Astrocyte (in vitro differentiated cells and primary cell): Measurements from ENCODE around the gene DDIT4. TPM values are rescaled to one million over a fixed set of nuclear protein-coding genes. Genes with fewer than 3 reads are reported as not detected.
A peak's percentile ranks its signal among the peaks of the same experiment; 100 is the strongest.

Experiments used
- DNase-seq: peaks from one replicate; pipeline ENCODE4 v3.0.0-alpha.2; 2010; ENCODE audit warnings: low read depth
- FAIRE-seq: peaks from 2 replicates; lab custom pipeline; 2011; peaks lifted over from hg19 to GRCh38; lab: Jason Lieb, UNC
- H2AFZ ChIP-seq: 2 replicates; pipeline ENCODE4 v1.6.0; 2012; ENCODE audit warnings: low read depth, low read length, inconsistent platforms
- H3K27ac ChIP-seq: 2 replicates; pipeline ENCODE4 v1.5.1; 2011; ENCODE audit warnings: low read depth, low read length, inconsistent platforms
- H3K27me3 ChIP-seq: 2 replicates; pipeline ENCODE4 v1.6.0; 2011; ENCODE audit warnings: low read length, inconsistent platforms; ENCODE audit not compliant: insufficient read depth
- H3K36me3 ChIP-seq: 2 replicates; pipeline ENCODE4 v1.5.1; 2011; ENCODE audit warnings: low read length, inconsistent platforms; ENCODE audit not compliant: insufficient read depth
- H3K4me1 ChIP-seq: 2 replicates; pipeline ENCODE4 v1.5.1; 2011; ENCODE audit warnings: low read length, inconsistent platforms; ENCODE audit not compliant: insufficient read depth
- H3K4me2 ChIP-seq: 2 replicates; pipeline ENCODE4 v1.6.0; 2012; ENCODE audit warnings: low read length, inconsistent platforms
- H3K4me3 ChIP-seq: 2 replicates; pipeline ENCODE4 v1.5.1; 2011; ENCODE audit warnings: low read depth, mild to moderate bottlenecking, low read length, inconsistent platforms; ENCODE audit not compliant: insufficient read depth
- H3K79me2 ChIP-seq: 2 replicates; pipeline ENCODE4 v1.6.0; 2012; ENCODE audit warnings: mild to moderate bottlenecking, low read length, inconsistent platforms; ENCODE audit not compliant: insufficient read depth
- H3K9ac ChIP-seq: 2 replicates; pipeline ENCODE4 v1.6.0; 2012; ENCODE audit warnings: mild to moderate bottlenecking, low read length, inconsistent platforms
- H3K9me3 ChIP-seq: 2 replicates; pipeline ENCODE4 v1.5.1; 2012; ENCODE audit warnings: low read depth, mild to moderate bottlenecking, low read length, inconsistent platforms; ENCODE audit not compliant: insufficient read depth
- H4K20me1 ChIP-seq: 2 replicates; pipeline ENCODE4 v1.6.0; 2012; ENCODE audit warnings: low read length, inconsistent platforms; ENCODE audit not compliant: insufficient read depth
- H3K27ac Mint-ChIP-seq: one replicate; pipeline ENCODE4 v1.8.0; 2021; ENCODE audit warnings: mild to moderate bottlenecking, mixed read lengths; ENCODE audit not compliant: unreplicated experiment
- H3K27me3 Mint-ChIP-seq: one replicate; pipeline ENCODE4 v1.8.0; 2021; ENCODE audit warnings: low read depth, mixed read lengths; ENCODE audit not compliant: unreplicated experiment
- H3K36me3 Mint-ChIP-seq: one replicate; pipeline ENCODE4 v1.8.0; 2021; ENCODE audit warnings: low read depth, mixed read lengths; ENCODE audit not compliant: unreplicated experiment
- H3K4me1 Mint-ChIP-seq: one replicate; pipeline ENCODE4 v1.8.0; 2021; ENCODE audit warnings: low read depth, mixed read lengths; ENCODE audit not compliant: unreplicated experiment
- H3K4me3 Mint-ChIP-seq: one replicate; pipeline ENCODE4 v1.8.0; 2021; ENCODE audit warnings: mild to moderate bottlenecking, moderate library complexity, mixed read lengths; ENCODE audit not compliant: unreplicated experiment
- H3K9me3 Mint-ChIP-seq: one replicate; pipeline ENCODE4 v1.8.0; 2021; ENCODE audit warnings: mild to moderate bottlenecking, mixed read lengths; ENCODE audit not compliant: unreplicated experiment
- CTCF ChIP-seq: IDR thresholded peaks from 2 replicates; pipeline ENCODE4 v1.5.1; 2011; ENCODE audit warnings: low read depth, mild to moderate bottlenecking, inconsistent platforms, low read length, moderate library complexity; ENCODE audit not compliant: insufficient read depth
- EZH2 ChIP-seq: IDR thresholded peaks from 2 replicates; pipeline ENCODE4 v1.6.1; 2012; ENCODE audit warnings: mild to moderate bottlenecking, low read length, inconsistent platforms; ENCODE audit not compliant: insufficient read depth
- total RNA-seq: library from RNA; stranded (reverse); gene quantifications from 2 replicates; pipeline ENCODE4 v1.2.1, GENCODE V29; 2021

The DDIT4 gene
- total RNA-seq, 1 donor from 2014 or later, result 244 TPM

GRCh38 chr10:72265508-72265907 is 8.2 kb upstream of the DDIT4 start:
- Mint-ChIP-seq H3K27ac (no peak overlapping the region), H3K36me3 (no peaks in the 10 kb centered on the region), H3K27me3 (no peaks in the 10 kb centered on the region), H3K4me3 (no peak overlapping the region), H3K9me3 (no peaks in the 10 kb centered on the region), H3K4me1 (peaks cover 25% of the 10 kb centered on the region)
- Histone ChIP-seq H3K36me3 (no peaks in the 10 kb centered on the region), H3K9me3 (no peaks in the 10 kb centered on the region), H3K4me2 (no peak overlapping the region), H3K79me2 (no peaks in the 10 kb centered on the region), H3K27ac (no peak overlapping the region), H3K9ac (no peak overlapping the region), H3K4me3 (no peak overlapping the region), H4K20me1 (no peaks in the 10 kb centered on the region), H2AFZ (no peak overlapping the region), H3K4me1 (peaks cover 7% of the 10 kb centered on the region), H3K27me3 (peaks cover 4% of the 10 kb centered on the region)
- DNase-seq (no peak), FAIRE-seq (no peak)
- no peak for TF ChIP-seq CTCF
- TF ChIP-seq EZH2, result no peak

DNA sequence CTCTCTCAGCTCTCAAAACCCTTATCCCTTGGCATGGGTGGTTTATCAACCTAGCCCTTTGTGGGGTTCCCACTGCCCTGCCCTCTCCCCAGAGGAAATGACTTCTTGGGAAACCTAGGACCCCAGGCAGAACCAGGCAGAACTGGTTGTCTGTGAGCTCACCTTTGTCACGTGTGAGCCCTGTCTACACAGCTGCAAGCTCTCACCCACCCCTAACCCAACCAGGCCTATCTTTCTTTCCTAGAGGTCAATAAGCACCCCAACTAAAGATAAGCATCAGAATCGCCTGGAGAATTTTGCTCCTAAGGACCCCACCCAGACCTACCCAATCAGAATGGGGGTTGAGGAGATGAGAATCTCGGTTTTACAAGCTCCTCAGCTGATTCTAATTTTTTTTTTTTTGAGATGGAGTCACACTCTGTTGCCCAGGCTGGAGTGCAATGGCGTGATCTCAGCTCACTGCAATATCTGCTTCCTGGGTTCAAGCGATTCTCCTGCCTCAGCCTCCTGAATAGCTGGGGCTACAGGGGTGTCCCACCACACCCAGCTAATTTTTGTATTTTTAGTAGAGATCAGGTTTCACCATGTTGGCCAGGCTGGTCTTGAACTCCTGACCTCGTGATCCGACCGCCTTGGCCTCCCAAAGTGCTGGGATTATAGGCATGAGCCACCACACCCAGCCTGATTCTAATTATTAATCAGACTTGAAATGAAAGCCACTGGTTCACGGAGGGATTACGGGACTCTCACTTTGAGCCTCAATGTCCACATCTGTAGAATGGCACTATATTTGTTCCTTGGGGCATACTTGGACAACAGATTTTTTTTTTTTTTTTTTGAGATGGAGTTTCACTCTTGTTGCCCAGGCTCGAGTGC is 7.5 kb upstream of the DDIT4 start:
- no peak overlapping the region for H3K9ac ChIP-seq
- H3K27ac ChIP-seq, result no peak overlapping the region
- peaks cover 4% of the 10 kb centered on the region for H3K27me3 ChIP-seq
- no peak for DNase-seq
- H3K36me3 ChIP-seq, result no peaks in the 10 kb centered on the region
- Mint-ChIP-seq H3K9me3 (no peaks in the 10 kb centered on the region), H3K4me1 (peaks cover 24% of the 10 kb centered on the region), H3K4me3 (no peak overlapping the region), H3K27me3 (no peaks in the 10 kb centered on the region), H3K27ac (no peak overlapping the region), H3K36me3 (no peaks in the 10 kb centered on the region)
- no peak overlapping the region for H2AFZ ChIP-seq
- no peak for FAIRE-seq
- no peaks in the 10 kb centered on the region for H3K79me2 ChIP-seq
- H3K9me3 ChIP-seq, result no peaks in the 10 kb centered on the region
- no peak overlapping the region for H3K4me3 ChIP-seq
- H3K4me2 ChIP-seq, result no peak overlapping the region
- H3K4me1 ChIP-seq, result peaks cover 2% of the 10 kb centered on the region
- no peaks in the 10 kb centered on the region for H4K20me1 ChIP-seq
- no peak for TF ChIP-seq EZH2
- no peak for TF ChIP-seq CTCF

- Histone ChIP-seq H3K79me2 (no peaks in the 10 kb centered on the region), H4K20me1 (no peaks in the 10 kb centered on the region), H3K36me3 (no peaks in the 10 kb centered on the region), H3K4me1 (no peaks in the 10 kb centered on the region), H3K4me2 (no peak overlapping the region), H2AFZ (no peak overlapping the region), H3K9me3 (no peaks in the 10 kb centered on the region), H3K4me3 (no peak overlapping the region), H3K9ac (no peak overlapping the region), H3K27me3 (peaks cover 4% of the 10 kb centered on the region), H3K27ac (no peak overlapping the region)
- FAIRE-seq (no peak), DNase-seq (no peak)
- H3K27me3 Mint-ChIP-seq, result no peaks in the 10 kb centered on the region
- peak overlapping the region; percentile 62 for H3K27ac Mint-ChIP-seq
- peaks cover 21% of the 10 kb centered on the region for H3K4me1 Mint-ChIP-seq
- H3K4me3 Mint-ChIP-seq, result no peak overlapping the region
- TF ChIP-seq CTCF (no peak), EZH2 (no peak)
- no peaks in the 10 kb centered on the region for H3K36me3 Mint-ChIP-seq
- no peaks in the 10 kb centered on the region for H3K9me3 Mint-ChIP-seq
Observed at GRCh38 chr10:72267381-72267780, 6.3 kb upstream of the DDIT4 start.
